ENCODE results near the gene KCNH6. TPM values are rescaled to one million over a fixed set of nuclear protein-coding genes. Genes with fewer than 3 reads are reported as not detected.

KCNH6 gene
- total RNA-seq, 4 donors from 2014 or later, result not detected

DNA sequence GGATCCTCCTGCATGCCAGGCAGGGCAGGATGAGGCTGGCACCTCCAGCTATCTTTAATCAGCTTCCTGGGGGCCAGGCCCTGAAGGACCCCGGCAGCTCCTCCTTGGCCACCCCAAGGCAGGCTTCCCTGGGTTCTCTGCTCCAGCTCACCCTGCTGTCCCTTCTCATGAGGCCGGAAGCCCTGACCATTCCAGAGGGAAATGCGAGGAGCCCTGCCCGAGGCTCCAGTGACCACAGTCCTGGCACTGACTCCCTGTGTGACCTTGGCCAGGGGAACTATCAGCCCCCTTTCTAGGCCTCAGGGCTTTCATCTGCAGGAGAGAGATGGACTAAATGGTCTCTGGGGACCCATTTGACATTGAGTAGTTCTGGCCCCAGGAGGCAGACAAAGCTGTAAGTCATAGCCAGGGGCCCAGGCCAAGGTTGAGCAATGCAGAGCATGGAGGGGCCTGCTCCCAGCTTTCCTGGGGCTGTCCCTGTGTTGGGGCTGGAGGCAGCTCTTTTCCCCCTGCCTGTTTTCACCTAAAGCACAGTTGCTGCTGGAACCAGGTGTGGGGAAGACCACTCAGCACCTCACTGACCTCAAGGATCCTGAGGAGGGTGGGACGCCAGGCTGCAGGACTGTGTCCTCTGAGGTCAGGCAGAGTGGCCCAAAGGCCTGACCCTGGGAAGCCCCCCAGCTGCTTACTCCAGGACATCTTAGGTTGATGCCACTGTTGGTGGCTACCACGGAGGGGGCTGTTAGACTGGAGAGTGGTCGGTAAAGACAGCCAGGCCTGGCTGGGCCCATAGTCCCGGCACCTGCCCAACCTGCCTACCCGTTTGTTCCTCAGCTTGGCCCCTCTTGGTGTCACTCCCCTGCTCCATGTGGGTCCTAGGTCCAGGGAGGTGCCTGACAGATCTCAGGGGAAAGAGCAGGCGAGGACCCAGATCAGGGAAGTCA lies 8.1 kb downstream of the KCNH6 start:
- TF ChIP-seq POLR2A (IDR thresholded peaks at IDR 0.05), result no peak
- TF ChIP-seq, protein P1, sequence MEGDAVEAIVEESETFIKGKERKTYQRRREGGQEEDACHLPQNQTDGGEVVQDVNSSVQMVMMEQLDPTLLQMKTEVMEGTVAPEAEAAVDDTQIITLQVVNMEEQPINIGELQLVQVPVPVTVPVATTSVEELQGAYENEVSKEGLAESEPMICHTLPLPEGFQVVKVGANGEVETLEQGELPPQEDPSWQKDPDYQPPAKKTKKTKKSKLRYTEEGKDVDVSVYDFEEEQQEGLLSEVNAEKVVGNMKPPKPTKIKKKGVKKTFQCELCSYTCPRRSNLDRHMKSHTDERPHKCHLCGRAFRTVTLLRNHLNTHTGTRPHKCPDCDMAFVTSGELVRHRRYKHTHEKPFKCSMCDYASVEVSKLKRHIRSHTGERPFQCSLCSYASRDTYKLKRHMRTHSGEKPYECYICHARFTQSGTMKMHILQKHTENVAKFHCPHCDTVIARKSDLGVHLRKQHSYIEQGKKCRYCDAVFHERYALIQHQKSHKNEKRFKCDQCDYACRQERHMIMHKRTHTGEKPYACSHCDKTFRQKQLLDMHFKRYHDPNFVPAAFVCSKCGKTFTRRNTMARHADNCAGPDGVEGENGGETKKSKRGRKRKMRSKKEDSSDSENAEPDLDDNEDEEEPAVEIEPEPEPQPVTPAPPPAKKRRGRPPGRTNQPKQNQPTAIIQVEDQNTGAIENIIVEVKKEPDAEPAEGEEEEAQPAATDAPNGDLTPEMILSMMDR (IDR thresholded peaks at IDR 0.05), result no peak
- TF ChIP-seq EP300 (IDR thresholded peaks at IDR 0.05), result no peak
- H3K27ac ChIP-seq, result no peak overlapping the region
- H3K36me3 ChIP-seq, result no peaks in the 10 kb centered on the region
- no peak overlapping the region for H3K4me3 ChIP-seq
- H3K9me3 ChIP-seq, result no peaks in the 10 kb centered on the region
- WGBS, 2 donors, result 80 to 84% methylated on average over 10 of the region's 10 CpGs
- DNase-seq (ENCODE audit: low spot score in 2 of 2), result no peak
- peaks cover 0 to 2% of the 10 kb centered on the region in 2 donors for H3K27me3 ChIP-seq
- no peaks in the 10 kb centered on the region for H3K4me1 ChIP-seq

DNA sequence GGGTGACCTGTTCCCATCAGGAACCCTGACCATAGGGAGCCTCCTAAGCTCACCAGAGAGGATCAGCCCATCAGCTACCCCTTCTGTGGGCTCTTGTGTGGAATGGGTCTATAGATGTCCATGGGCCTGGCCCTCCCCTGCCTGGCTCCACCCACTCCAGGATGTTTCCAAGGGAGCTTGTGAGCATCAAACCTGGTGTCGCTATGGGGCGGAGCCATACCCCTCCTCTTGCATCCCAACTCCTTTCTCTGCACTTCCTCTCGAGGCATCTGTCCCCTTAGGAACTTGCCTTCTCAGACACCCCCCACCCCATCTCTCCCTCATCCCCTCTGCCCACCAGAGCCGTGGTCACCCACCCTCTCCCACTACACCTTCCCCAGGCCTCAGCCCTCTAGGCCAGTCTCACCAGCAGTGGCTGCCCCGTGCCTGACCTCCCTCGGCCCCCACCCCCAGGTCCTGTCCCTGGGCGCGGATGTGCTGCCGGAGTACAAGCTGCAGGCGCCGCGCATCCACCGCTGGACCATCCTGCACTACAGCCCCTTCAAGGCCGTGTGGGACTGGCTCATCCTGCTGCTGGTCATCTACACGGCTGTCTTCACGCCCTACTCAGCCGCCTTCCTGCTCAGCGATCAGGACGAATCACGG lies 10.4 kb downstream of the KCNH6 start:
- Histone ChIP-seq H3K27ac (no peak overlapping the region), H3K4me1 (peaks cover 0 to 9% (median 6%) of the 10 kb centered on the region in 4 donors), H3K9me3 (no peaks in the 10 kb centered on the region), H3K27me3 (peaks cover 0 to 23% of the 10 kb centered on the region in 2 donors), H3K36me3 (no peaks in the 10 kb centered on the region), H3K4me3 (no peak overlapping the region)
- 85 to 88% methylated on average over 20 of the region's 20 CpGs for WGBS, 2 donors
- TF ChIP-seq POLR2A (IDR thresholded peaks at IDR 0.05) (no peak), EP300 (IDR thresholded peaks at IDR 0.05) (no peak)
- TF ChIP-seq, protein P1 (IDR thresholded peaks at IDR 0.05), result no peak
- no peak for DNase-seq (ENCODE audit: low spot score in 2 of 2)

DNA sequence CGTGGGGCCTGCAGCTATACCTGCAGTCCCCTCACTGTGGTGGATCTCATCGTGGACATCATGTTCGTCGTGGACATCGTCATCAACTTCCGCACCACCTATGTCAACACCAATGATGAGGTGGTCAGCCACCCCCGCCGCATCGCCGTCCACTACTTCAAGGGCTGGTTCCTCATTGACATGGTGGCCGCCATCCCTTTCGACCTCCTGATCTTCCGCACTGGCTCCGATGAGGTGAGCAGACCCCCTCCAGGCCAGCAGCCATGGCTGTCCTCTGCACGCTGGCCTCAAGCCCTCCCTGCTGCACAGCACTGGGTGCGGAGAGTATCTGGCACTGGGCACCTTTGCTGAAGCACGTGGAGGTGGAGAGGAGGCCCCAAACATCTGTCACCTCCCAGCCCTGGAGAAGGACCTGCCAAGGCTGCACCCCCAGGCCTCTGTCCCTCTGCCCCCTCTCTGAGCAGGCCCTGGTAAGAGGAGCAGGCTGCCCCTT lies 11.0 kb downstream of the KCNH6 start:
- 93 to 97% methylated on average over 14 to 17 of the region's 17 CpGs for WGBS, 2 donors
- H3K9me3 ChIP-seq, result no peaks in the 10 kb centered on the region
- H3K27ac ChIP-seq, result no peak overlapping the region
- no peak for DNase-seq (ENCODE audit: low spot score in 2 of 2)
- no peak overlapping the region for H3K4me3 ChIP-seq
- no peaks in the 10 kb centered on the region for H3K36me3 ChIP-seq
- no peak for TF ChIP-seq EP300 (IDR thresholded peaks at IDR 0.05)
- TF ChIP-seq, protein P1 (IDR thresholded peaks at IDR 0.05), result no peak
- no peak for TF ChIP-seq POLR2A (IDR thresholded peaks at IDR 0.05)
- peaks cover 0 to 28% of the 10 kb centered on the region in 2 donors for H3K27me3 ChIP-seq
- peaks cover 0 to 9% (median 6%) of the 10 kb centered on the region in 4 donors for H3K4me1 ChIP-seq

DNA sequence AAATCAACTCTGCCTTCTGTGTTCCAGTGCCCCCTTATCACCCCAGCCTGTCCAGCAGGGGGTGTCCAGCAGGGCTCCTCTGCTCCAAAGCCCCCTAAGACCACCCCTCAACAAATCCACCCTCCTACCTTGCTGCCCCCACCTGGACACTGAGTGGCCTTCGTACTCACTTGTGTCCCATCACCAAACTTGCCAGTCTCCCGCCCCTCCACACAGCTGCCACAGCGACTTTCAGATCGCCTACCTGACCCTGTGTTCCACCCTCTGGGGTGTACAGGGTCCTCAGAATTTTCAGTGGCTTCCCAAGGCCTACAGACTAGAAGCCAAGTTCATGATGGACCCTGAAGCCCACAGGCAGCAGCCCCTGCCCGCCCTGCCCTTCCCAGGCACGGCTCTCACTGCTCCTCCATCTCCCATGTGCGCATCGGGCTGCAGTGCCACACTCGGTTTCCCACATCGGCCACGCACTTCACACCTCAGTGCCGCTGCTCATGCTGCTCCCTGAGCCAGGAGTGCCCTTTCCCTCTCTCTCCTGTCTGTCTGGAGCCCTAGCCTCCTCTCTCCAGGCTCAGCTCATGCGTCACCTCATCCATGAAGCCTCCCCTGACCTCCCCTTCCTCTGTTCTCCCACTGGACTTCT lies 11.8 kb downstream of the KCNH6 start:
- Histone ChIP-seq H3K27me3 (peaks cover 0 to 36% of the 10 kb centered on the region in 2 donors), H3K4me1 (peaks cover 0 to 9% (median 6%) of the 10 kb centered on the region in 4 donors), H3K27ac (no peak overlapping the region), H3K36me3 (no peaks in the 10 kb centered on the region), H3K9me3 (no peaks in the 10 kb centered on the region), H3K4me3 (no peak overlapping the region)
- no peak for DNase-seq (ENCODE audit: low spot score in 2 of 2)
- TF ChIP-seq POLR2A (IDR thresholded peaks at IDR 0.05) (no peak), EP300 (IDR thresholded peaks at IDR 0.05) (no peak)
- TF ChIP-seq, protein P1 (IDR thresholded peaks at IDR 0.05), result no peak
- 82 to 88% methylated on average over 13 of the region's 13 CpGs for WGBS, 2 donors
